K562 (cell line): ENCODE results near the gene ADAMTS14. TPM values are rescaled to one million over a fixed set of nuclear protein-coding genes. Genes with fewer than 3 reads are reported as not detected.

Source experiments
- KDM5B ChIP-seq: fragments of 200-600 bp; sonication (generic); IDR thresholded peaks from 2 replicates; pipeline ENCODE4 v1.6.1; 2012; ENCODE audit warnings: low read depth, mild to moderate bottlenecking, moderate library complexity, low read length, control low read depth, inconsistent platforms; ENCODE audit not compliant: insufficient replicate concordance
- REST ChIP-seq, 2 experiments: fragments of 450-650 bp; formaldehyde crosslinking in 1 of 2; IDR thresholded peaks; 2 replicates each; pipeline versions ENCODE4 v1.4.0 to v1.6.1; 2014 to 2020; ENCODE audit warnings: mild to moderate bottlenecking in 2 of 2, borderline replicate concordance in 1 of 2, low read depth in 1 of 2
- ZBTB1 ChIP-seq: sonication (generic); formaldehyde crosslinking; IDR thresholded peaks from 2 replicates; pipeline ENCODE4 v1.8.1; 2023; ENCODE audit warnings: missing genetic modification reagents, low read depth, mild to moderate bottlenecking, borderline replicate concordance
- ZNF584 ChIP-seq: fragments of 200-800 bp; sonication (Bioruptor generic); IDR thresholded peaks from 2 replicates; pipeline ENCODE4 v1.6.1; 2016; ENCODE audit warnings: low read depth, mild to moderate bottlenecking, missing genetic modification characterization, missing compliant biosample characterization
- ZNF778 ChIP-seq: fragments of 450-650 bp; formaldehyde crosslinking; IDR thresholded peaks from 2 replicates; pipeline ENCODE4 v1.4.0; 2020; ENCODE audit warnings: mild to moderate bottlenecking, moderate library complexity
- polyA plus RNA-seq, 8 experiments: library from polyadenylated mRNA; depleted of rRNA in 4 of 8; stranded (reverse) in 5 of 8; unstranded in 3 of 8; fragments of >200 nt; fragmentation: Nextera tagmentation in 2 of 8; fragmentation: Illumina TruSeq in 1 of 8; extraction: Ambion mirVana in 2 of 8; extraction: Trizol in 1 of 8; gene quantifications; 2 replicates each; pipeline versions ENCODE4 v1.2.1 to v1.2.3, GENCODE V29; 2011 to 2014; ENCODE audit warnings: inconsistent platforms in 1 of 8, missing spikeins in 1 of 8
- total RNA-seq, 7 experiments: library from RNA; depleted of rRNA in 6 of 7; stranded (reverse); fragments of >200 nt in 6 of 7; fragmentation: Illumina TruSeq in 2 of 7; extraction: Trizol in 2 of 7; gene quantifications; 2 replicates each; pipeline versions ENCODE4 v1.2.1 to v1.2.3, GENCODE V29; 2011 to 2021; ENCODE audit warnings: low replicate concordance in 1 of 7
- TF ChIP-seq, protein P1 (sequence below): fragments of 450-650 bp; formaldehyde crosslinking; IDR thresholded peaks from 2 replicates; pipeline ENCODE4 v1.4.0; 2020; ENCODE audit warnings: mild to moderate bottlenecking, moderate library complexity
- TF ChIP-seq, protein P2 (sequence below): sonication (generic); formaldehyde crosslinking; IDR thresholded peaks from 2 replicates; pipeline ENCODE4 v1.8.0; 2023; ENCODE audit warnings: missing genetic modification reagents, mild to moderate bottlenecking, borderline replicate concordance

ADAMTS14 gene
- total and polyA plus RNA-seq, 9 of the 15 experiments (the other 6 are each of a cell fraction or from before 2014, with no cell fraction given) = 0.04 to 37.4 (median 15.9) TPM

GRCh38 chr10:70673043-70673928, 980 bp downstream of the ADAMTS14 start (continued):
- TF ChIP-seq ZNF584 (CRISPR knock-in tag) (no peak), ZBTB1 (CRISPR knock-in tag) (no peak; the same call in 1 of the 2 replicates), REST (IDR thresholded peaks at IDR 0.05; ENCODE audit: borderline replicate concordance) (no peak), REST (CRISPR knock-in tag; IDR thresholded peaks at IDR 0.05; ENCODE audit: low read depth) (peak; percentile 60; the same call in 1 of the 2 replicates), ZNF778 (no peak), KDM5B (peak; percentile 68)
- TF ChIP-seq, protein P1, sequence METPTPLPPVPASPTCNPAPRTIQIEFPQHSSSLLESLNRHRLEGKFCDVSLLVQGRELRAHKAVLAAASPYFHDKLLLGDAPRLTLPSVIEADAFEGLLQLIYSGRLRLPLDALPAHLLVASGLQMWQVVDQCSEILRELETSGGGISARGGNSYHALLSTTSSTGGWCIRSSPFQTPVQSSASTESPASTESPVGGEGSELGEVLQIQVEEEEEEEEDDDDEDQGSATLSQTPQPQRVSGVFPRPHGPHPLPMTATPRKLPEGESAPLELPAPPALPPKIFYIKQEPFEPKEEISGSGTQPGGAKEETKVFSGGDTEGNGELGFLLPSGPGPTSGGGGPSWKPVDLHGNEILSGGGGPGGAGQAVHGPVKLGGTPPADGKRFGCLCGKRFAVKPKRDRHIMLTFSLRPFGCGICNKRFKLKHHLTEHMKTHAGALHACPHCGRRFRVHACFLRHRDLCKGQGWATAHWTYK (CRISPR knock-in tag) = no peak
- TF ChIP-seq, protein P2, sequence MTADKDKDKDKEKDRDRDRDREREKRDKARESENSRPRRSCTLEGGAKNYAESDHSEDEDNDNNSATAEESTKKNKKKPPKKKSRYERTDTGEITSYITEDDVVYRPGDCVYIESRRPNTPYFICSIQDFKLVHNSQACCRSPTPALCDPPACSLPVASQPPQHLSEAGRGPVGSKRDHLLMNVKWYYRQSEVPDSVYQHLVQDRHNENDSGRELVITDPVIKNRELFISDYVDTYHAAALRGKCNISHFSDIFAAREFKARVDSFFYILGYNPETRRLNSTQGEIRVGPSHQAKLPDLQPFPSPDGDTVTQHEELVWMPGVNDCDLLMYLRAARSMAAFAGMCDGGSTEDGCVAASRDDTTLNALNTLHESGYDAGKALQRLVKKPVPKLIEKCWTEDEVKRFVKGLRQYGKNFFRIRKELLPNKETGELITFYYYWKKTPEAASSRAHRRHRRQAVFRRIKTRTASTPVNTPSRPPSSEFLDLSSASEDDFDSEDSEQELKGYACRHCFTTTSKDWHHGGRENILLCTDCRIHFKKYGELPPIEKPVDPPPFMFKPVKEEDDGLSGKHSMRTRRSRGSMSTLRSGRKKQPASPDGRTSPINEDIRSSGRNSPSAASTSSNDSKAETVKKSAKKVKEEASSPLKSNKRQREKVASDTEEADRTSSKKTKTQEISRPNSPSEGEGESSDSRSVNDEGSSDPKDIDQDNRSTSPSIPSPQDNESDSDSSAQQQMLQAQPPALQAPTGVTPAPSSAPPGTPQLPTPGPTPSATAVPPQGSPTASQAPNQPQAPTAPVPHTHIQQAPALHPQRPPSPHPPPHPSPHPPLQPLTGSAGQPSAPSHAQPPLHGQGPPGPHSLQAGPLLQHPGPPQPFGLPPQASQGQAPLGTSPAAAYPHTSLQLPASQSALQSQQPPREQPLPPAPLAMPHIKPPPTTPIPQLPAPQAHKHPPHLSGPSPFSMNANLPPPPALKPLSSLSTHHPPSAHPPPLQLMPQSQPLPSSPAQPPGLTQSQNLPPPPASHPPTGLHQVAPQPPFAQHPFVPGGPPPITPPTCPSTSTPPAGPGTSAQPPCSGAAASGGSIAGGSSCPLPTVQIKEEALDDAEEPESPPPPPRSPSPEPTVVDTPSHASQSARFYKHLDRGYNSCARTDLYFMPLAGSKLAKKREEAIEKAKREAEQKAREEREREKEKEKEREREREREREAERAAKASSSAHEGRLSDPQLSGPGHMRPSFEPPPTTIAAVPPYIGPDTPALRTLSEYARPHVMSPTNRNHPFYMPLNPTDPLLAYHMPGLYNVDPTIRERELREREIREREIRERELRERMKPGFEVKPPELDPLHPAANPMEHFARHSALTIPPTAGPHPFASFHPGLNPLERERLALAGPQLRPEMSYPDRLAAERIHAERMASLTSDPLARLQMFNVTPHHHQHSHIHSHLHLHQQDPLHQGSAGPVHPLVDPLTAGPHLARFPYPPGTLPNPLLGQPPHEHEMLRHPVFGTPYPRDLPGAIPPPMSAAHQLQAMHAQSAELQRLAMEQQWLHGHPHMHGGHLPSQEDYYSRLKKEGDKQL (CRISPR knock-in tag) = no peak
